DND-41 (cell line): Measurements from ENCODE around the gene SCAMP3.
A peak's percentile ranks its signal among the peaks of the same experiment; 100 is the strongest.

ENCODE experiments used
- ATAC-seq: fragments of 200-7000 bp; cut with Tn5 transposase; 3 replicates; pipeline ENCODE4 v1.9.1; 2021; ENCODE audit warnings: low read depth; ENCODE audit not compliant: insufficient read depth
- DNase-seq: peaks from one replicate; pipeline ENCODE4 v3.0.0-alpha.2; 2020
- H2AFZ ChIP-seq: 2 replicates; pipeline ENCODE4 v1.6.0; 2012; ENCODE audit warnings: low read depth, low read length
- H3K27ac ChIP-seq: 2 replicates; pipeline ENCODE4 v1.5.1; 2012; ENCODE audit warnings: low read length, inconsistent platforms
- H3K27me3 ChIP-seq: fragments of 200-600 bp; sonication (generic); 2 replicates; pipeline ENCODE4 v1.6.0; 2012; ENCODE audit warnings: low read length, mild to moderate bottlenecking, inconsistent platforms; ENCODE audit not compliant: insufficient read depth, poor library complexity
- H3K36me3 ChIP-seq: 2 replicates; pipeline ENCODE4 v1.5.1; 2012; ENCODE audit warnings: low read length, inconsistent platforms; ENCODE audit not compliant: insufficient read depth
- H3K4me1 ChIP-seq: 2 replicates; pipeline ENCODE4 v1.5.1; 2012; ENCODE audit warnings: mild to moderate bottlenecking, low read length; ENCODE audit not compliant: insufficient read depth
- H3K4me2 ChIP-seq: 2 replicates; pipeline ENCODE4 v1.6.0; 2012; ENCODE audit warnings: mild to moderate bottlenecking, moderate library complexity, low read length, inconsistent platforms; ENCODE audit not compliant: insufficient read depth
- H3K4me3 ChIP-seq, 2 experiments: fragments of 200-600 bp in 1 of 2; shearing (Covaris generic) in 1 of 2; 2 replicates each; pipeline ENCODE4 v1.5.1; 2012 to 2016; ENCODE audit warnings: inconsistent platforms in 2 of 2, low read length in 2 of 2, mild to moderate bottlenecking in 2 of 2, low read depth in 1 of 2, moderate library complexity in 1 of 2
- H3K79me2 ChIP-seq: 2 replicates; pipeline ENCODE4 v1.6.0; 2012; ENCODE audit warnings: low read length, inconsistent platforms; ENCODE audit not compliant: insufficient read depth
- H3K9ac ChIP-seq: 2 replicates; pipeline ENCODE4 v1.6.0; 2012; ENCODE audit warnings: low read depth, mild to moderate bottlenecking, inconsistent platforms, low read length, moderate library complexity
- H3K9me3 ChIP-seq: 2 replicates; pipeline ENCODE4 v1.5.1; 2012; ENCODE audit warnings: low read length, moderate library complexity, mild to moderate bottlenecking, inconsistent platforms; ENCODE audit not compliant: insufficient read depth, severe bottlenecking
- H4K20me1 ChIP-seq: 2 replicates; pipeline ENCODE4 v1.6.0; 2012; ENCODE audit warnings: low read length; ENCODE audit not compliant: insufficient read depth
- CTCF ChIP-seq: IDR thresholded peaks from 2 replicates; pipeline ENCODE4 v1.5.1; 2012; ENCODE audit warnings: borderline replicate concordance, low read length, moderate library complexity, mild to moderate bottlenecking; ENCODE audit not compliant: poor library complexity, severe bottlenecking; ENCODE audit errors: extremely low read depth
- EZH2 ChIP-seq: IDR thresholded peaks from 3 replicates; pipeline ENCODE4 v1.6.1; 2012; ENCODE audit warnings: borderline replicate concordance, low read depth, mild to moderate bottlenecking, moderate library complexity, low read length, inconsistent platforms; ENCODE audit not compliant: severe bottlenecking

The SCAMP3 gene

GRCh38 chr1:155263067-155263466 is 907 bp upstream of the SCAMP3 start:
- 0 out of 4 replicates have a peak overlapping the region, but pooled peaks of 1 of the 2 experiments have one; percentile 67 for H3K4me3 ChIP-seq
- peaks cover 70% of the 10 kb centered on the region for H3K36me3 ChIP-seq
- H3K27ac ChIP-seq: no peak overlapping the region
- H2AFZ ChIP-seq: no peak overlapping the region
- no peaks in the 10 kb centered on the region for H3K9me3 ChIP-seq
- peak overlapping the region; percentile 94; the same call in 1 of the 2 replicates for H3K4me2 ChIP-seq
- H3K27me3 ChIP-seq: no peaks in the 10 kb centered on the region
- peaks cover 11% of the 10 kb centered on the region; the same call in 1 of the 2 replicates for H4K20me1 ChIP-seq
- DNase-seq: no peak
- peaks cover 24% of the 10 kb centered on the region for H3K79me2 ChIP-seq
- H3K9ac ChIP-seq: no peak overlapping the region
- H3K4me1 ChIP-seq: peaks cover 28% of the 10 kb centered on the region
- no peak for TF ChIP-seq EZH2
- no peak for TF ChIP-seq CTCF
- ATAC-seq: no peak

GRCh38 chr1:155261493-155261851 is 688 bp downstream of the SCAMP3 start:
- H2AFZ ChIP-seq: peak overlapping the region; percentile 75

GRCh38 chr1:155260276-155260675 is 1.9 kb downstream of the SCAMP3 start:
- TF ChIP-seq EZH2: no peak
- TF ChIP-seq CTCF: no peak
- no peak overlapping the region for H3K9ac ChIP-seq
- H3K27me3 ChIP-seq: no peaks in the 10 kb centered on the region
- peak overlapping the region; percentile 94 for H3K4me2 ChIP-seq
- H3K4me1 ChIP-seq: peaks cover 35% of the 10 kb centered on the region
- no peaks in the 10 kb centered on the region for H3K9me3 ChIP-seq
- peaks cover 21% of the 10 kb centered on the region for H3K79me2 ChIP-seq
- H3K4me3 ChIP-seq: no peak overlapping the region; a peak in 1 of 4 replicates
- H4K20me1 ChIP-seq: peaks cover 11% of the 10 kb centered on the region; the same call in 1 of the 2 replicates
- H2AFZ ChIP-seq: no peak overlapping the region
- no peak for ATAC-seq
- H3K36me3 ChIP-seq: peaks cover 52% of the 10 kb centered on the region
- H3K27ac ChIP-seq: peak overlapping the region; percentile 3; the same call in 1 of the 2 replicates
- DNase-seq: no peak

More at GRCh38 chr1:155261493-155261851, 688 bp downstream of the SCAMP3 start:
- H3K79me2 ChIP-seq: peaks cover 21% of the 10 kb centered on the region
- peaks cover 28% of the 10 kb centered on the region for H3K4me1 ChIP-seq
- peaks cover 63% of the 10 kb centered on the region for H3K36me3 ChIP-seq
- peaks cover 11% of the 10 kb centered on the region; the same call in 1 of the 2 replicates for H4K20me1 ChIP-seq
- H3K27ac ChIP-seq: peak overlapping the region; percentile 74
- H3K27me3 ChIP-seq: no peaks in the 10 kb centered on the region
- peak overlapping the region; percentile 67 to 73 for H3K4me3 ChIP-seq
- peak overlapping the region; percentile 94 for H3K4me2 ChIP-seq
- DNase-seq (no peak), ATAC-seq (peak; percentile 8; the same call in 1 of the 3 replicates)
- no peak for TF ChIP-seq EZH2
- peak; percentile 34 for TF ChIP-seq CTCF
- H3K9me3 ChIP-seq: no peaks in the 10 kb centered on the region
- peak overlapping the region; percentile 66 for H3K9ac ChIP-seq
